Vagina (tissue), 2 donors: ENCODE results near the gene SAE1. TPM values are rescaled to one million over a fixed set of nuclear protein-coding genes. Genes with fewer than 3 reads are reported as not detected.

Experiments
- DNase-seq, 2 donors: peaks; one replicate each; pipeline ENCODE4 v3.0.0-alpha.2; 2017; ENCODE audit errors: extremely low spot score in 2 of 2
- H3K27ac ChIP-seq: fragments of 200-600 bp; sonication (generic); one replicate; pipeline ENCODE4 v1.5.1; 2019
- H3K27me3 ChIP-seq: fragments of 200-600 bp; sonication (generic); one replicate; pipeline ENCODE4 v1.5.1; 2019
- H3K36me3 ChIP-seq, 2 donors: fragments of 200-600 bp; sonication (generic); one replicate each; pipeline ENCODE4 v1.5.1; 2017 to 2019
- H3K4me1 ChIP-seq: fragments of 200-600 bp; sonication (generic); one replicate; pipeline ENCODE4 v1.5.1; 2019
- H3K4me3 ChIP-seq, 2 donors: fragments of 200-600 bp; sonication (generic); 1 replicate in 1 of 2; 2 replicates in 1 of 2; pipeline ENCODE4 v1.5.1; 2016 to 2019
- H3K9me3 ChIP-seq: fragments of 200-600 bp; sonication (generic); one replicate; pipeline ENCODE4 v1.5.1; 2019
- CTCF ChIP-seq, 3 experiments: fragments of 450-650 bp in 2 of 3; fragments of 200-600 bp in 1 of 3; sonication (generic) in 1 of 3; IDR thresholded peaks; one replicate each; pipeline ENCODE4 v1.5.1; 2017 to 2019; ENCODE audit warnings: antibody characterized with exemption in 3 of 3, mild to moderate bottlenecking in 2 of 3, moderate library complexity in 2 of 3
- POLR2A ChIP-seq, 2 donors: fragments of 450-650 bp; IDR thresholded peaks; one replicate each; pipeline ENCODE4 v1.6.1; 2017; ENCODE audit warnings: antibody characterized with exemption in 2 of 2, mild to moderate bottlenecking in 2 of 2, moderate library complexity in 2 of 2
- POLR2AphosphoS5 ChIP-seq, 2 donors: sonication (generic); formaldehyde crosslinking; IDR thresholded peaks; one replicate each; pipeline ENCODE4 v1.9.0; 2017; ENCODE audit warnings: antibody characterized with exemption in 2 of 2, mild to moderate bottlenecking in 2 of 2, low read depth in 1 of 2; ENCODE audit not compliant: insufficient read depth in 1 of 2
- intact Hi-C: fragments of 100-400 bp; cut with DNase I; formaldehyde crosslinking; loops from one replicate; pipeline ENCODE4 v1.15.1; 2023
- total RNA-seq: library from RNA; depleted of rRNA; stranded (reverse); fragments of >200 nt; gene quantifications from one replicate; pipeline ENCODE4 v1.2.3, GENCODE V29; 2016

The SAE1 gene
- total RNA-seq, 1 donor from 2014 or later, result 32.7 TPM

DNA sequence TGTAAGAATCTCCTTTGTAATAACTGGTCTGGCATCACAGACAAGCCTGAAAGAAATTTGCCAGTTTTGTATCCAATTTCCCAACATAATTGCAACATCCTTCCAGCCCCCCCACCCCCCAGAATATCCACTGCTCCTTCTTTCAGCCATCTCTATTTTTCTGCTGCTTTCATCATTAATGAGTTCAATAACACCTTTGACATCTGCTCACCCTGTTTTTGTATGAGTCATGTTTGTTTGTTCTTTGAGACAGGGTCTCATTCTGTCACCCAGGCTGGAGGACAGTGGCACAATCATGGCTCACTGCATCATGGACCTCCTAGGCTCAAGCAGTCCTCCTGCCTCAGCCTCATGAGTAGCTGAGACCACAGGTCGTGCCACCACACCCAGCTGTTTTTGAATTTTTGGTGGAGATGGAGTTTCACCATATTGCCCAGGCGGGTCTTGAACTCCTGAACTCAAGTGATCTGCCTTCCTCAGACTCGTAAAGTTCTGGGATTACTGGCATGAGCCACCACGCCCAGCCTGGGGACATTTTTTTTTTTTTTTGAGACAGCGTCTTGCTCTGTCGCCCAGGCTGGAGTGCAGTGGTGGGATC is 10.1 kb upstream of the SAE1 start:
- DNase-seq, result no peak
- TF ChIP-seq POLR2A (IDR thresholded peaks at IDR 0.05) (no peak), CTCF (IDR thresholded peaks at IDR 0.05) (no peak), POLR2AphosphoS5 (IDR thresholded peaks at IDR 0.05; ENCODE audit: insufficient read depth in 1 of 2, low read depth in 1 of 2) (no peak)
- intact Hi-C loops, result no loop called here
- H3K9me3 ChIP-seq, result no peaks in the 10 kb centered on the region
- H3K27me3 ChIP-seq, result no peaks in the 10 kb centered on the region
- no peak overlapping the region for H3K27ac ChIP-seq
- no peaks in the 10 kb centered on the region for H3K4me1 ChIP-seq
- H3K36me3 ChIP-seq, result no peaks in the 10 kb centered on the region
- no peak overlapping the region for H3K4me3 ChIP-seq

DNA sequence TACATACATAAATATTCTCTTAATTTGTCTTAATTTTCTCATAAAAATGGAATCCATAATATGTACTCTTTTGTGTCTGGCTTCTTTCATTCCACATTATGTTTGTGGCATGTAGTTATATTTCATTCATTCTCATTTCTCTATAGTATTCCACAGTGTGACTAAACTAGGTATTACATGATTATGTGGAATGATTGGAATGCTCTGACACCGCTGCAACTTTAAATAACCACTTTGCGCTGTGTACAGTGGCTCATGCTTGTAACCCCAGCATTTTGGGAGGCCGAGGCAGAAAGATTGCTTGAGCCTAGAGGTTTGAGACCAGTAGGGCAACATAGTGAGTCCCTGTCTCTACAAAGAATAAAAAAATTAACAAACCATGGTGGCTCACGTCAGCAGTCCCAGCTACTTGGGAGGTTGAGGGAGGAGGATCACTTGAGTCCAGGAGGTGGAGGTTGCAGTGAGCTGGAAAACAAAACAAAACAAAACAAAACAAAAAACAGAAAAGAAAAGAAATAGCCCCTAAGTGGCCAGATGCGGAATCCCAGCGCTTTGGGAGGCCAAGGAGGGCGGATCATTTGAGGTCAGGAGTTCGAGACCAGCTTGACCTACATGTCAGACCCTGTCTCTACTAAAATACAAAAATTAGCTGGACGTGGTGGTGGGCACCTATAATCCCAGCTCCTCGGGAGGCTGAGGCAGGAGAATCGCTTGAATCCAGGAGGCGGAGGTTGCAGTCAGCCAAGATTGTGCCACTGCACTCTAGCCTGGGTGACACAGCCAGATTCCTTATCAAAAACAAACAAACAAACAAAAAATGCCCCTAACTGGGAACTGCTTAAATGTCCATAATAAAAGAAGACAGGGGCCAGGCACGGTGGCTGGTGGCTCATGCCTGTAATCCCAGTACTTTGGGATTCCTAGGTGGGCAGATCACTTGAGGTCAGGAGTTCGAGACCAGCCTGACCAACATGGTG is 8.0 kb upstream of the SAE1 start:
- H3K27ac ChIP-seq, result no peak overlapping the region
- intact Hi-C loops, result no loop called here
- no peaks in the 10 kb centered on the region for H3K4me1 ChIP-seq
- no peaks in the 10 kb centered on the region for H3K27me3 ChIP-seq
- H3K9me3 ChIP-seq, result no peaks in the 10 kb centered on the region
- no peak overlapping the region for H3K4me3 ChIP-seq
- no peak for TF ChIP-seq CTCF (IDR thresholded peaks at IDR 0.05)
- no peak for TF ChIP-seq POLR2AphosphoS5 (IDR thresholded peaks at IDR 0.05; ENCODE audit: insufficient read depth in 1 of 2, low read depth in 1 of 2)
- TF ChIP-seq POLR2A (IDR thresholded peaks at IDR 0.05), result no peak
- no peak for DNase-seq
- H3K36me3 ChIP-seq, result no peaks in the 10 kb centered on the region

DNA sequence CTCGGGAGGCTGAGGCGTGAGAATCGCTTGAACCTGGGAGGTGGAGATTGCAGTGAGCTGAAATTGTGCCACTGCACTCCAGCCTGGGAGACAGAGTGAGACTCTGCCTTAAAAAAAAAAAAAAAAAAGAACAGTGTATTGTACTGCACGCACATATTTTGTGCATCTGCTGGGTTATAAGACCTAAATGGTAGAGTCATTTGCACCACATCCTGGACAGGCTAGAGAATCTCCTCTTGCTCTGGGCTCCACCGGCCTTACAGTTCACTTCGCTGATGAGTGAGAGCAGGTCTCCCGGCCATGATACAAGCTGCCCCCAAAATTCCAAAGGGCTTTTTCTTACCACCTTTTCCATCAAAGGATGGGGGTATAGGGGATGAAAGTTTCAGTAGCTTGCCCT is 7.2 kb upstream of the SAE1 start:
- H3K4me3 ChIP-seq, result no peak overlapping the region
- no peak for DNase-seq
- TF ChIP-seq POLR2AphosphoS5 (IDR thresholded peaks at IDR 0.05; ENCODE audit: insufficient read depth in 1 of 2, low read depth in 1 of 2), result no peak
- no peak for TF ChIP-seq CTCF (IDR thresholded peaks at IDR 0.05)
- TF ChIP-seq POLR2A (IDR thresholded peaks at IDR 0.05), result no peak
- H3K9me3 ChIP-seq, result no peaks in the 10 kb centered on the region
- H3K4me1 ChIP-seq, result no peaks in the 10 kb centered on the region
- no peaks in the 10 kb centered on the region for H3K27me3 ChIP-seq
- no peaks in the 10 kb centered on the region for H3K36me3 ChIP-seq
- intact Hi-C loops, result no loop called here
- no peak overlapping the region for H3K27ac ChIP-seq

DNA sequence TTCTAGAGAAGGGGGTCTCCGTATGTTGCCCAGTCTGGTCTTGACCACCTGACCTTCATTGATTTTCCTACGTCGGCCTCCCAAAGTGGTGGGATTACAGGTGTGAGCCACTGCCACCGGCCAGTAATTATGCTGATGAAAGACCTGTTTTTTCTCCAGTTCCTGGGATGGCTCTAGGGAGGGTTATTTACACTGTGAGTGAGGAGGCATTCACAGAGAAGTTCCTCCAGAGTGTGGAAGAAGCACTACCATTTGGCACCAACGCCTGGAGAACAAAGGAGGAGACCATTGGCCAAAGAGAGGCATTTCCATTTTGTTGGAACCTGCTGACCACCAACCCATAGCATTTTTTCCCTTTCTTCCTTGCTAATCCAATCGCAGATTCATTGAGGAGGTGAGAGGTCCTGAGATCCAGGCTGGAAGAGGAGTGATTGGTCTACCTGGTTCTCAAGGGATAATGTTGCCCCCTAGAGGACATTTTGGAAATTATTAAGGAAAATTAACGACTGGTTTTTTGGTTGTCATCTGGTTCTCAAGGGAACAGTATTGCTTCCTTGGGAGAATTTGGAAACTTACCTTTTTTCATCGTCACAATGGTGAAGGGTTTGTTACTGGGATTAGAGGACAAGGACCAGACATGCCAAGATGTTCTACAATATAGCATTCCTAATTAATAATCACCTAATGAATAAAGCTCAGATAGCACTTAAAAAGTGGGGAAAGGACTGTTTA is 5.5 kb upstream of the SAE1 start:
- Histone ChIP-seq H3K4me1 (no peaks in the 10 kb centered on the region), H3K27ac (no peak overlapping the region), H3K9me3 (no peaks in the 10 kb centered on the region), H3K27me3 (no peaks in the 10 kb centered on the region), H3K36me3 (no peaks in the 10 kb centered on the region), H3K4me3 (no peak overlapping the region)
- intact Hi-C loops, result no loop called here
- TF ChIP-seq CTCF (IDR thresholded peaks at IDR 0.05) (peak in 2 of 3 experiments; percentile 86), POLR2AphosphoS5 (IDR thresholded peaks at IDR 0.05; ENCODE audit: insufficient read depth in 1 of 2, low read depth in 1 of 2) (peak in 1 of 2 donors; percentile 63), POLR2A (IDR thresholded peaks at IDR 0.05) (no peak)
- no peak for DNase-seq
